ENCODE measurements around the gene VSIG8.
A peak's percentile ranks its signal among the peaks of the same experiment; 100 is the strongest.

Gene VSIG8

DNA sequence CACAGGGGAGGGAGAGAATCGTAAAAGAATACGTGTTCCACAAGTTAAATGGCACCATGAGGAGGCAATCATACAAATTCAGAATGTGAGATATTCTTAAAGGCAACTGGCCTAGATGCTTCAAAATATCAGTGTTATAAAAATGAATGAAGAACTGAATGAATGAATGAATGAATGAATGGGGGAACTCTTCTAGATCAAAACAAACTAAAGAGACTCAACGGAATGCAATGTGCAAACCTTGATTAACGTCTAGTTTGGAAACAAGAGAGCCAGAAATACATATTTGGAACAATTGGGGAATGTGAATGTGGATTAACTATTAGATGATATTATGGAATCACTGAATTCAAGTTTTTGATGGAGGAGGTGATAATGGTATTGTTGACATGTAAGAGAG, 20.7 kb upstream of the VSIG8 start:
- no peak for DNase-seq (ENCODE audit: low read depth in 2 of 2)

DNA sequence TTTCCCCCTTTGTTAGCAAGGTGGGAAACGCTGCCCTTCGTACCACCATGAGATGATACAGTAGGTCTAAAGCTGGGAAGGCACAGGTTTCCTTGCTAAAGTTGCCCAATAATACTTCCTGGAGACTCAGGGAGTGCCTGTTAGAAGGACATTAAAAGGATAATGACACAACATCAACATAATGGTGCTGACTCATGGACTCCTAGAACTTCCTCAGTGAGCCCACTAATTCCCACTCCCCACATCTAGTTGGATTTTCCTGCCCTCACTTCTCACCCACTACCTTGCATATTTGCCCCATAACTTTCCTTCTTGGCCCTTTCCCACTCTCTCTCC, 20.0 kb upstream of the VSIG8 start:
- no peak for DNase-seq (ENCODE audit: low read depth in 2 of 2)

DNA sequence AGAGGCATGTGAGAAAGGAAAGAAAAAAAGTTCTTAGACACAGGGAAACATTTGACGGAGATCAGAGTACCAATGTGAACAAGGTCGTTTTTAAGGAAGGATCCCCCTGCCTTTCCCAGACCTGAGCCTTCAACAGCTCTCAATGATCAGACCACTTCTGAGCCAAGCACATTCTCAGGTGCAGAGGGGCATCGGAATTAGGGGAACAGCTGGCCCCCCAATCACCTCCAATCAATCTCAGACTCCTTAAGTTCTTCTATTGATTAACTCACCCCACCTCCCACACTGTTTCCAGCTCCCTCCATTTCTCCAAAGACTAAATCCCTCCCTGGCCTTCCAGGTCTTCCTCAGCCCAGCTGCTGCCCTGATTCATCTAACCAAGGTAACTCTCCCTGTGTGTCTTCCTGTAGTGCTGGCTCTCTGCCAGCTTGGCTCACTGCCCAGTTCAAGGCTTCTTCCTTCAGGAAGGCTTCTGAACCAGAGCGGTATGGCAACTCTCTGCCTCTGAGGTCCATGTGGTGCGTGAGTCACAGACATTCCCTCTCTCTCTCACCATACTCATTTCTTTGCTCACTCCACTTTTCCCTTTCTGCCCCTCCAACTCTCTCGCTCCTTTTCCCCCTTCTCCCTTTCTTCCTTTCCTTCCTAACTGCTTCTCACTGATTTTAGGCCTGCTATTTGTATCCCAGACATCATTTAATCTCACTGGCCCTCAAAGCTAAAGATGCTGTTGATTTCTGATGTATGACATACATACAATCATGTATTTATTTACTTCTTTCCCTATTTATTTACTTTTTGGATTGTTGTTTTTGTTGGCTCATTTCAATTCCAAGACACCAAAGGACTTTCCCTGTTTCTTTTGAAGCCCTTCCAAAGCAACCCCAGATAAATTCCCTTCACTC, 19.4 kb upstream of the VSIG8 start:
- no peak for DNase-seq (ENCODE audit: low read depth in 2 of 2)

DNA sequence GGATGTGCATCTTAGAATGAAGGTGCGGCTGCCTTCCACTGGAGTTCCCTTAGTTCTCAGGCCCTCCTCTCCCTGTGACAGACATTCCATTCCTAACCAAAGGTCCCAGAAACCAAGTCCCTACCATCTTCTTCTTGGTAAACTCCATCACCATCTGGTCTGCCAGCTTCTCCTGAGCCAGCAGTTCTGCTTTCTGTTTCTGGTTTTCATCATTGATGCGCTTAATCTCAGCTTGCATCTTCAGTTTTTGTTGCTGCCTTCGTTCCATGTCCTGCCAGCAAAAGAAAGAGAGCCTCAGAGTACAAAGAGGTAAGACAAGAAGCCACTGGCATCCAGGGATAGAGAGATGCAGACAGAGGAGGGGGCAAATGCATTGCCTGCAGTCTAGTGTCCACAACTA, 18.0 kb upstream of the VSIG8 start:
- DNase-seq (ENCODE audit: low read depth in 2 of 2): no peak

DNA sequence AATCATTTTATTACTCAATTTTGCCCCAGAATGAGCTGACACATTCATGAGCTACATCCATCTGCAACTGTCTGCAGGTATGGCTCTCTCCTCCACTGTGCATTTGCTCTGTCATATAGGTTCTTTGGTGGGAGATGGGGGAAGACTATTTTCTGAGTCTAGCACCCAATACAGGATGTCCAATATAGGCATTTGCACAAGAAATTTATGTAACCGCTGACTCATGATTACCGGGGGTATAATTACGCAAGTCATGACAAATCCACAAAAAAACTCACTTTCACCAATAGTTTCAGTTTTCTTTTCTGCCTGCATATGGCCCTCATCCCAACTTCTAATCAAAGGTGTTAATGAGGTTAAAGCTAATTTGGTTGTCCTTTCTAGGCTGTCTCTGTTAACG, 17.5 kb upstream of the VSIG8 start:
- no peak for DNase-seq (ENCODE audit: low read depth in 2 of 2)

DNA sequence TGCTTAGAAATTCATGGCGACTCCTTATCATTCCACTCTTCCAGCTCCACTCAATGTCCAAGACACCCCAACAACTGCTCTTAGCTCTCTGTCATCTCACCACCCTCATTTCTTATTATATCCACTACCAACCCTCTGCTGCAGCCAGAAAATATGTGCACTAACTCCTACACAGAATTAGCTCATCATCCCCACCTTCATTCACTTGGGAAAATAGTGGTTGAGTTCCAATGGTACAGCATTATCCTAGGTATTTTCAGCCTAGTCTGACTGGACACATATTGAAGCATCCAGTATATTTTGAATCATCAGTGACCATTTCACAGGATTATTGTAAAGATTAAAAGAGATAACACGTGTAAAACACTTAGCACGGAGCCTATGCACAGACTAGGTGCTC, 16.7 kb upstream of the VSIG8 start:
- no peak for DNase-seq (ENCODE audit: low read depth in 2 of 2)

DNA sequence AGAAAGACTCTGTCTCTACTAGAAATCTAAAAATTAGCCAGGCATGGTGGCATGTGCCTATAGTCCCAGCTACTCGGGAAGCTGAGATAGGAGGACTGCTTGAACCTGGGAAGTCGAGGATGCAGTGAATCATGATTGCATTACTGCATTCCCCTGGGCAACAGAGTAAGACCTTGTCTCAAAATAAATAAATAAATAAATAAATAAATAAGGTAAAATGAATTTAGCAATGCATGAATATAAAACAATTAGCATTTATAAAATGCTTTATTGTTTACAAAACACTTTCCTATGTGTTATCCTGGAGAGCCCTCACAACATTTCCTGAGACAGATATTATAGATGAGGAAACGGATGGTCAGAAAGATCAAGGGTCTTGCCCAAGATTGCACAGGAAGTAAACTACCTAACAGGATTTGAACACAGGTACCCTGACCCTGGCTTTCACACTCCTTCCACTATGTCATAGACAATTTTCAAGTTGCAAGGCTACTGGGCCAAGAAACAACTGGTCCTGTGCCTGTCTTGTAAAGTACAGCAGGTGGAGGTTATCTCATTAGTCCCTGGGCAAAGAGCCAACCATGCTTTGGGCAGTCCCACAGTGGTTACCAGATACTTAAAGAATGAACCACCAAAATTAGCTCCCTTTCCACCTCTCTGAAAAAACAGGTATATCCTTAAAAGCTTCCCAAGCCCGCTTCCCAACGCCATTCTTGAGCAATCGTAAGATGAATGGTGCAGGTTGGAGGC, 15.4 kb upstream of the VSIG8 start:
- DNase-seq (ENCODE audit: low read depth in 2 of 2): no peak

DNA sequence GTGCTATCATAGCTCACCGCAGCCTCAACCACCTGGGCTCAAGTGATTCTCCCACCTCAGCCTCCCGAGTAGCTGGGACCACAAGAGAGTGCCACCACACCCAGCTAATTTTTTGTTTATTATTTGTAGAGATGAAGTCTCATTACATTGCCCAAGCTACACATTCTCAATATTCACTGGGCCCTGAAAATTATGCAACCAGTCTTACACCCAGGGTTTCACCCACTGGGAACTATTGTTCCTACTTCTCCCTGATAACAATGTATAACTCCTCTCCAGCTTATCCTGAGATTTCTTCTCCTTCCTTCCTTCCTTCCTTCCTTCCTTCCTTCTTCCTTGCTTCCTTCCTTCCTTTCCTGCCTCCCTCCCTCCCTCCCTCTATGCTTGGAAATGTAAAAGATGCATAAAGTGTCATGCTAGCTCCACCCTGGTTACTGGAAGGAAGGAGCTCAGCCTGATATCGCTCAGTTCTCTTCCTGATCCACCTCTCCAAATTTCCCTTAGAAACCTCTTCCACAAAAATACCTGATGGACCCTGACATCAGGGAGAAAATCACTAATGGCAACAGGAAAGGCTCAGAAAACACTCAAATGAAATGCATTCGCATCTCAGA, 11.2 kb upstream of the VSIG8 start:
- no peak for DNase-seq (ENCODE audit: low read depth in 2 of 2)

DNA sequence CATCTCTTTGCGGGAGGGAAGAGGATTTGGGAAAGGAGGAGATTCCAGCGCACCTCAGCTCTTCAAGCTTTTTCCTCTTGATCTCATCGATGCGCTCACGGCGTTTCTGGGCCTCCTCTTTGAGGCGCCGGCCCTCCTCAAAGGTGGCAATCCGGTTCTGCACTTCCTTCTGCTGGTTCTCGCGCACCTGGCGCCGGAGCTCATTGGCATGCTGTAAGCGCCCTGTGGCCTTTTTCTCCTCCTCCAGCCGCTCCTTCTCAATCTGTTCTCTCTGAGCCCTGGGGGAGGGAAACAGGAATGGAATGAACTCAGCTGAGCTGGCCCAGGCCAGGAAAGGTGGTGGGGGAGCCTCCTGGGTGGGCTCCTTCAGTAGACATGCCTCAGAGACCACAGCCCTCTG, 10.4 kb upstream of the VSIG8 start:
- no peak for DNase-seq (ENCODE audit: low read depth in 2 of 2)

DNA sequence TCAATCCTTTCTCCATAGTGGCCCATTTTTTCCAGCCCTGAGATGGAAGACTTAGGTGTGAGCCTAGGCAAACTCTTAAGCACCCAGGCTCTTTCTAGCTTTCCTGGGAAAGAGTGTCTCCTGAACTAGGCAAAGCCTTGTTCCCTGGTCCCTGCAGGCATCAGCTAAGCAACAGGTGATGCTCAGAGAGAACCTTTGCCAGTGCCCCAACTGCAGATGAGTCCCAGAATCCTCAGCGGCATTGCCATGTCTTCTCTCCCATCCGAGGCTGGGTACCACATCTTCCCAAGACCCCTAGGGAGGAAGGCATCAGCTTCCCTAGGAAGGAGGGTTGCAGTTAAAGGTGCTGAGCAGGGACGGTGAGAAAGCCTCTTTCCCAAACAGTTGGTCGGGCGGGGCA, 8.2 kb upstream of the VSIG8 start:
- no peak for DNase-seq (ENCODE audit: low read depth in 2 of 2)

DNA sequence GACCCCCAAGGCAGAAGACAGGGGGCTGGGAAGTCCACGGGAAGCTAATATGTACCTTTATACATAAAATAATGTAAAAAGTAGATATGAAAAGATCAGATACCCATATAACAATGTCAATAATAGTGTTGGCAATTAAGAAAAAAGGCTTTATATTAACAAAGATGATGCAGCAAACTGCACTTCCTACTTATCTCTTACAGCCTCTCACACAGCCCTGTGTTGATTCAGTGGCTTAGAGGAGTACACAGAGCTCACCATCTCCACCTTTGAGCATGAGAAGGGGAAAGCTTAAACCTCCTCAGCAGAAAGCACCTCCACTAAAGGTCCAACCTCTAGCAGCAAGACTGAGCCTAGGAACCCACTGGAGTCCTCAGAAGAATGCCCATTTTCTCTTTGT, 7.2 kb upstream of the VSIG8 start:
- DNase-seq (ENCODE audit: low read depth in 2 of 2): no peak

DNA sequence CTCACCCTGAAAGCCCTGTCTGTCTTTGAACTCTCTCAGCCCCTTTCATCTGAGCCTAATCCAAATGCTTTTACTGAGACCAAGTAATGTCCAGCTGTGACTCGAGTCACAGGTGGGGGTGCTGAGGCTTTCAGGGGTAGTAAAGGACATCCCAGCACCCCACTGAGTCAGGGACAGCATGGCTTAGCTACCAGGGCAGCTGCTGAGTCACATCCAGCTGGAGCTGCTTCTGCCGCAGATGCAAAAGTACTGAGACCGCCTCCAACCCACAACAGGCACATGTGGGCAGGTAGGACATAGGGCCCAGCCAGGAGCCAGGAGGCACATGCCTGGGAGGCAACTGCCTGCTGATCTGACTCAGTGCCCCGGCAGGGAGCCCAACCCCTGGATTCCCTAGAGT, 6.7 kb upstream of the VSIG8 start:
- peak in 1 of 2 donors; percentile 3 for DNase-seq (ENCODE audit: low read depth in 2 of 2)

DNA sequence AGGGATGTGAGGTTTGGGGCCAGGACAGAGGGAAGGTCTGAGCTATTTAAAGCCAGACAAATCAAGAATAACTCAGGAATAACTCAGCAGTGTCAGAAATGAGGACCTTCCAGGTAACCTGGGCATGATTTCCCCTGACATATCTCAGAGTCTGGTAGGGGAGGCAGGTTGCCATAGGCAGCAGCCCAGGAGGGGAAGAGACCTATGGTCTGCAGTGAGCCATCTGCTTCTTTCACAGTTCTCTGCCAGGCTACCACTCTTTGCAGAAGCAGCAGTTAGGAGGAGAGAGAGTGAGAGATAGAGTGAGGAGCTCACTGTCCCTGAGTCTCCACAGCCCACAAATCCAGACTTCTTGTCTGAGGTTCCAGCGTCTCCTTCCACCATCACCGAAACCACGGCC, 6.3 kb upstream of the VSIG8 start:
- no peak for DNase-seq (ENCODE audit: low read depth in 2 of 2)

DNA sequence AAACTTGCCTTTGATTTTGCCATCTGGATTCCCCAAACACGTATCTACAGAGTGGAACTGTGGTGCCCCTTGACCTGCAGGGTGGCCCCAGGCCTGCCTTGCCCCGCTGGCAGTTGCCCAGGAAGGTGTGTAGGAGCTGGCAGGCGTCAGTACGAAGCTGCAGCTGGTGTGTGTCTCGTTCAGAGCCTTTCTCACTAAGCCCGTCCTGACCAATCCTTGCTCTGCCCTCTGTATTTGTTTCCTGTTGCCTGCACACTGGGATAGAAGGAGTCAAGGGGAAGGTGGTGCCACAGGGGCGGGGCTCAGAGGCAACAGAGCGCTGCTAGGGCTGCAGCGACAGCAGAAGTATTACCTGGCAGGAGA, 5.2 kb upstream of the VSIG8 start:
- DNase-seq (ENCODE audit: low read depth in 2 of 2): no peak

DNA sequence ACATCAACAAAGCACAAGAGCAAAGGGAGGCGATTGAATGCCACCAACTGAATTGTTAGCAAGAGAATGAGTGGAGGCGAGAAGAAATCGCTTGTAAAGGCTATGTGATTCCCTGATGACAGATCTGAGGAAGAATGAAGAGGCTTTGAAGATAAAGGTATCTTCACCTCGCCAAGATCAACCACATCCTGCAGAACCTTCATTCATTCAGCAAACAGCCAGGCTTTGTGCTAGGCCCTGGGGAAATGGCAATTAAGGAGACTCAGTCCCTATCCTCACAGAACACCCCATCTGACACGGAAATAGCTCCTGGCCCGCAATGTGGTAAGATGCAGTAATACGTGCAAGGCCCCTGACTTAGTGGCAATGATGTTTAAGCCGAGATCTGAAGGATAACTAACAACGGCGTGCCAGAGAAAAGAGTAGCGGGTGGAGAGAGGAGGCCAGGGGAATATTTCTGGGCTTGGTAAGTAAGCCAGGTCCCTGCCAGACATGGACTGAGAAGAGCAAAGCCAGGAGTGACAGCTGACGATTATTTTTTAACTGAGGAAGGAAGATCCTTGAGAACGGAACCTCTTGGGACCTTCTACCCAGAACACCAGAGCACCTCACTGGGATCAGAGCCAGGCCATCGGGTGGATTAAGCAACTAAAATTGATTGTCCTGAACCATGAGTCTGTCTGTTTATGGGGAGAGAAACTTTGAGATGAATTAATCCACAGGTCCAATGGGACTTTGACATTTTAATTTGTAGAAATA, 4.6 kb upstream of the VSIG8 start:
- DNase-seq (ENCODE audit: low read depth in 2 of 2): no peak

DNA sequence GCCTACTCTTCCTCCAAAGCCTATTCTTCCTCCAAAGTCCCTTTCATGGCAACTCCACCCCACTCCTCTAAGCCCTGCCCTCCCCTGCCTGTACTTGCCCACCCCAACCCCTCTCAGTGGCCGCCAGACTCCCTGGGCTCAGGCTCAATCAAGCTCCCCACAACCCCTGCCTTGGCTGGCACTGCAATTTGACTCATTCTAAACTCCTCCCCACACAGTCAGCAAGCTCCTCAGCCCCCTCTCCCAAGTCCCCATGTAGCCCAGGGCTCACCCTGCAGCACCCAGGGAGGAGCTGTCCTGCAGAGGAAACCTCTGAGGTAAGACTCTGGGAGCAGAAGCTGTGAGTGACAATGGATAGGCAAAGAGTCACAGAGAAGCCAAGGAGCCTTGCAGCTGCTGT, 3.6 kb upstream of the VSIG8 start:
- no peak for DNase-seq (ENCODE audit: low read depth in 2 of 2)

DNA sequence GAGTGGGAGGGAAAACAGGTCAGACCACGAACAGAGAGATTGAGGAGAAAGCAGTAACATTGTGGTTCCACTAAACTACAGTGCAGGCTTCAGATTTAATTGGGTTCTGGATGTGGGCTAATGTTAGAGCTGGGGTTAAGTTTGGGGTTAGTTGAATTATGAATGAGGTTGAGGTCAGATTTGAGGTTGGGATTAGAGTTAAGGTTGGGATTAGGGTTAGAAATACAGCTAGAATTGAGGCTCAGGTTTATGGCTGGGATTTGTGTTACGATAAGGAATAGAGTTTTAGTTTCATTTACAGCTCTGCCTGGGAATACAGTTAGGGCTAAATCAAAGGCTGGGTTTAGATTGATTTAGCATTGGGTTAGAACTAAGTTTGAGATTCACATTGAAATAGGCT, 1.8 kb upstream of the VSIG8 start:
- no peak for DNase-seq (ENCODE audit: low read depth in 2 of 2)

DNA sequence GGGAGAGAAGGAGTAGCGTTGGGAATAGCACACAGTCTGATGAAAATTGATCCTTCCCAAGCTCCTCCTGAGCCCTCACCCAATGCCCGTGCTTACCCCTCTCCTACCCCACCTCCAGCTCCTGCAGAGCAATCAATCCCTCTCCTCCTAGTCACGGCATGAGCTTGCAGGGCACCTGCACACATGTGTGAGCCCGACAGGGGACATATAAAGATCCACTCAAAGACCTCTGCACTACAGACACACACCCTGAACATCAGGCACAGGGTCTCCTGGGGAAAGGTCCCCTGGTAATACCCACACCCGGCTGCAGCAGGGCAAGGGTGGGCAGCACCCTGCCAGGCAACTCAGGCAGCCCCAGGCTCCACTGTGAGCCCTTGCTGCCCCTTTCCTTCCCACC, 426 bp downstream of the VSIG8 start:
- no peak for DNase-seq (ENCODE audit: low read depth in 2 of 2)

DNA sequence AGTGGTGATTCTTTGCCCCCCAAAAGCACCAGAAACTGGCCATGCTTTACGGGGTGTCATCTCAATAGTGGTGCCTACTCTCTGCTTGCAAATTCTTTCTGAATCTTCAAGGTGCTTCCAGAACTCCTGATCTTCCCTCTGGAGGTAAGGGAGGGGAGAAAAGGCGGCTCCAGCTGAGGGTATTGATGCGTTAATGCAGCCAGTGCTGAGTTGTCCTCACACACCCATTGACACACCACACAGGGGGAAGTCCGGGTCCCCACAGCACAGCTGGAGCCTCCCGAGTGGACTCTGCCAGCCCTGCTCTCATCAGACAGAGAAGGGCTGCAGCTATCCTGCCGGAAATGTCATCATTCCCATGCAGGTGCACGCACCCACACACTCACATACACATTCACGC, 1.2 kb downstream of the VSIG8 start:
- no peak for DNase-seq (ENCODE audit: low read depth in 2 of 2)

DNA sequence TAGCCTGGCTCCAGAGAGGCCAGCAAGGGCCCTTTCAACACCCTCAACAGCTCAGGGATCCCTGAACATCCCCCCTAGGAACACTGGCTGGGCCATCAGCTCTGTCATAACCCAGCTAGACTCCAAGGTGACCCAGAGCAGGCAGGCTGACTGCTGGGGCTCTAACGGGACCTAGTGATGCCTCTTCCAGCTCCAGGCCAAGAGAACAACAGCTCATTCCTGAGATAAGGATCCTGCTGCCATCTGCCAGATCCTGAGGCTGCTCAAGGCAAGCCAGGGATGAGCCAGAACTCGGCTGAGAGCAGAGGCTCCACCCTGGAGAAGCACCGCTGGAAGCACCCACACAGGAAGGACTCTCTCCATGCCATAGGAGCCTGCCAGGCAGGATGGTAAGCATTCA, 2.0 kb downstream of the VSIG8 start:
- no peak for DNase-seq (ENCODE audit: low read depth in 2 of 2)

DNA sequence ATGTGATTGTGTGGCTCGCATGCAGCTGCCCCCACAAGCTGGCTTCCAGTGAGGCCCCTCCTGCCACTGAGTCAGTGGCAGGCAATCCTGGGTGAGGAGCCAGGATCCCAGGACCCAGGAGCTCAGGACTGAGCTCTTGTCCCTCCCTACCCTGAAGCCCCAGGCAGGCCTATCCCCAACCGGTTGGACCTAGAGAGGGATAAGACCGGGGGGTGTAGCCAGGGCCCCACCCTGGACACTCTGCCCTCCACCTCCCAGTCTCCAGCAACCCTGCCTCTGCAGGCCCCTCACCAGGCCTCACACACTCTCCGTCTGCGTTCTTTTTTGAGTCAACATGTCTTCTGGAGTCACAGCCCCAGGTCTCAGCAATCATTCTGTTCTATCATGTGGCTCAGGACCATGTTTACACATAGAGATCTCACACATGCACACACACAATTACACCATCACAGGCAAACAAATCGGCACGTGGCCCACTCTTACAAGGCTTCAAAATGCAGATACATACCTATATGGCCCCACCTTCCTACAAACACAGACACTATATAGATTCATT, 2.6 kb downstream of the VSIG8 start:
- no peak for DNase-seq (ENCODE audit: low read depth in 2 of 2)

DNA sequence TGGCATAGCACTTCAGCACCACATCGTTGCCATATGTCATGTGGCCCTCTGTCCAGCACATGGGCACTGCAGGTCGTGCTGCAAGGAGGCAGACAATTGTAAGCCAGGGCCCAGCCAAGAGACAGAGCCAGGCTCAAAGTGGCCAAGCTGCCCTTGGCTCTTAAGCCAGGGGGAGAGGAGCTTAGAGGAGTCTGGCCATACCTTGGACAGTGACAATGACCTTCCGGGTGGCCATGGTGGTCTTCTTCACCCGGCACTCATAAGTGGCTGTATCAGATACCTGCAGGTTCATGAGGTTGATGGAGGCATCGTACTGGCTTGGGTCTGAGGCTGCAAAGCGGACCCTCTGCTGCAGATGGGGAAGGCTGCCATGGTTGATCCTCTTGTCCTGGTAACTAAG, 4.6 kb downstream of the VSIG8 start:
- no peak for DNase-seq (ENCODE audit: low read depth in 2 of 2)

All from stimulated activated CD4-positive, alpha-beta T cell treated with anti-CD3 and anti-CD28 coated beads, Interleukin-15, amount 100 ng/mL, for 48 hours (primary cell).